ENCODE results near the gene SPATA18. TPM values are rescaled to one million over a fixed set of nuclear protein-coding genes. Genes with fewer than 3 reads are reported as not detected.
A peak's percentile ranks its signal among the peaks of the same experiment; 100 is the strongest.

Gene SPATA18
- total and polyA plus RNA-seq, 2 of the 13 experiments (the other 11 are each of a cell fraction or from before 2014, with no cell fraction given), result 5.7 to 13.2 TPM

DNA sequence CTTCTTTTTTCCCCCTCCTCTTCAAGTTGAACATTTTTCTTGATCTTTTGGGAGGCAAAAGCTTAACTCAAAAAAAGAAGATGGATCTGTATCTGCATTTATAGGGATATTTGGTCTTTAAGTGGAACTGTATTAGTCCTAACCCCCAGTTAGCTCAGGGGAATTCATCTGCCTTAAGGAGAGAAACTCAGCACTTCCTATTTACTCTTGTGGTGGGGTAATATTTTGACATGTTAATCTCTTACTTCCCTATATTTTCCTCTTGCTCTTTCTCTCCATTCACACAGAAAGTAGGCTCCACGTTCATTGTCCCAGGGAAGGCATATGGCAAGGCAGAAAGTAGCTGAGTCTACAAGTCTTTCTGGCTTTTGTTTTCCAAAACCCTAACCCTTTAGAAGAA, 36.2 kb upstream of the SPATA18 start:
- FAIRE-seq (no peak), ATAC-seq (peak; percentile 35; the same call in 2 of the 3 replicates)
- WGBS (ENCODE audit: low lambda C conversion rate), result 38% methylated on average over 1 of the region's 1 CpG

More for the DNA sequence above, 36.2 kb upstream of the SPATA18 start:
- Histone ChIP-seq H3K9me3 (ENCODE audit: low read length) (no peaks in the 10 kb centered on the region), H3K36me3 (replicated peaks in 1 of 2; ENCODE audit: control insufficient read depth in 1 of 2, insufficient read depth in 2 of 2, low read length in 2 of 2) (no peaks in the 10 kb centered on the region), H3K9ac (ENCODE audit: insufficient read depth, low read depth, low read length) (no peak overlapping the region), H3K4me1 (ENCODE audit: insufficient read depth, low read length) (peaks cover 10% of the 10 kb centered on the region; the same call in 1 of the 2 replicates), H3K79me2 (ENCODE audit: insufficient read depth, low read length) (no peaks in the 10 kb centered on the region), H3K27ac (ENCODE audit: extremely low read length, insufficient read depth, low read length) (no peak overlapping the region), H3K4me3 (replicated peaks in 1 of 3; ENCODE audit: insufficient read depth in 1 of 3, low read depth in 2 of 3, low read length in 3 of 3) (no peak overlapping the region), H3K4me2 (ENCODE audit: low read depth, low read length) (peak overlapping the region; percentile 37), H3K27me3 (ENCODE audit: control insufficient read depth in 1 of 2, insufficient read depth in 2 of 2, low read length in 2 of 2) (no peaks in the 10 kb centered on the region), H2AFZ (ENCODE audit: low read length) (peak overlapping the region; percentile 49), H4K20me1 (ENCODE audit: insufficient read depth, low read length) (no peaks in the 10 kb centered on the region)
- TF ChIP-seq, protein P1, sequence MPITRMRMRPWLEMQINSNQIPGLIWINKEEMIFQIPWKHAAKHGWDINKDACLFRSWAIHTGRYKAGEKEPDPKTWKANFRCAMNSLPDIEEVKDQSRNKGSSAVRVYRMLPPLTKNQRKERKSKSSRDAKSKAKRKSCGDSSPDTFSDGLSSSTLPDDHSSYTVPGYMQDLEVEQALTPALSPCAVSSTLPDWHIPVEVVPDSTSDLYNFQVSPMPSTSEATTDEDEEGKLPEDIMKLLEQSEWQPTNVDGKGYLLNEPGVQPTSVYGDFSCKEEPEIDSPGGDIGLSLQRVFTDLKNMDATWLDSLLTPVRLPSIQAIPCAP (CRISPR knock-in tag; IDR thresholded peaks at IDR 0.05; ENCODE audit: low read depth), result no peak
- no peak for TF ChIP-seq FOSL1 (CRISPR knock-in tag; IDR thresholded peaks at IDR 0.05; ENCODE audit: borderline replicate concordance)
- TF ChIP-seq TAF1 (CRISPR knock-in tag; IDR thresholded peaks at IDR 0.05), result no peak
- no peak for TF ChIP-seq CBX2 (IDR thresholded peaks at IDR 0.05; ENCODE audit: low read depth, low read length)
- no peak for TF ChIP-seq CBX2 (CRISPR knock-in tag; IDR thresholded peaks at IDR 0.05; ENCODE audit: low read depth)
- TF ChIP-seq SATB2 (CRISPR knock-in tag; IDR thresholded peaks at IDR 0.05), result no peak
- no peak for TF ChIP-seq PHF5A (CRISPR knock-in tag; IDR thresholded peaks at IDR 0.05; ENCODE audit: low read depth, unreplicated experiment)
- TF ChIP-seq, protein P2, sequence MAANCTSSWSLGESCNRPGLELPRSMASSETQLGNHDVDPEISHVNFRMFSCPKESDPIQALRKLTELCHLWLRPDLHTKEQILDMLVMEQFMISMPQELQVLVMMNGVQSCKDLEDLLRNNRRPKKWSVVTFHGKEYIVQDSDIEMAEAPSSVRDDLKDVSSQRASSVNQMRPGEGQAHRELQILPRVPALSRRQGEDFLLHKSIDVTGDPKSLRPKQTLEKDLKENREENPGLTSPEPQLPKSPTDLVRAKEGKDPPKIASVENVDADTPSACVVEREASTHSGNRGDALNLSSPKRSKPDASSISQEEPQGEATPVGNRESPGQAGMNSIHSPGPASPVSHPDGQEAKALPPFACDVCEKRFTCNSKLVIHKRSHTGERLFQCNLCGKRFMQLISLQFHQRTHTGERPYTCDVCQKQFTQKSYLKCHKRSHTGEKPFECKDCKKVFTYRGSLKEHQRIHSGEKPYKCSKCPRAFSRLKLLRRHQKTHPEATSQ (CRISPR knock-in tag; IDR thresholded peaks at IDR 0.05; ENCODE audit: borderline replicate concordance), result no peak
- TF ChIP-seq, protein P3, sequence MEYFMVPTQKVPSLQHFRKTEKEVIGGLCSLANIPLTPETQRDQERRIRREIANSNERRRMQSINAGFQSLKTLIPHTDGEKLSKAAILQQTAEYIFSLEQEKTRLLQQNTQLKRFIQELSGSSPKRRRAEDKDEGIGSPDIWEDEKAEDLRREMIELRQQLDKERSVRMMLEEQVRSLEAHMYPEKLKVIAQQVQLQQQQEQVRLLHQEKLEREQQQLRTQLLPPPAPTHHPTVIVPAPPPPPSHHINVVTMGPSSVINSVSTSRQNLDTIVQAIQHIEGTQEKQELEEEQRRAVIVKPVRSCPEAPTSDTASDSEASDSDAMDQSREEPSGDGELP (IDR thresholded peaks at IDR 0.05; ENCODE audit: borderline replicate concordance, low read depth), result no peak
- TF ChIP-seq CENPT (CRISPR knock-in tag; IDR thresholded peaks at IDR 0.05; ENCODE audit: low read depth), result no peak
- no peak for TF ChIP-seq RBFOX2 (IDR thresholded peaks at IDR 0.05; ENCODE audit: low read depth, low read length)
- intact Hi-C loops (cut with micrococcal nuclease; ENCODE audit: unreplicated experiment) (loop anchor here (1.0 kb wide), 3 partner anchors 119 to 184 kb away; no protein-coding TSS in a partner anchor), in situ Hi-C loops (cut with HindIII; ENCODE audit: extremely low pct_ligation_motif_present, low pct_unique_long_range_greater_than_20kb) (loop anchor here (5.0 kb wide), 1 partner anchor 118 kb away; no protein-coding TSS in a partner anchor)
- ChIA-PET CTCF (ENCODE audit: low intra/inter-chr PET ratio, low total read pairs) (interaction anchor here (0.7 to 2.5 kb wide), 3 partner anchors 119 to 183 kb away, joined by 3 to 11 read pairs (median 3); no protein-coding TSS in a partner anchor), POLR2A (no interaction called here)
- no peak for DNase-seq (ENCODE audit: low spot score)
- BruUV-seq (replicated peaks), result no TSS peak

Measured in HepG2 (cell line).